ENCODE results near the gene ALG13. TPM values are rescaled to one million over a fixed set of nuclear protein-coding genes. Genes with fewer than 3 reads are reported as not detected.

The ALG13 gene
- total RNA-seq, 1 donor from 2014 or later: 71.2 TPM

GRCh38 chrX:111759686-111760085 lies 78.7 kb downstream of the ALG13 start:
- H3K4me1 ChIP-seq: no peaks in the 10 kb centered on the region
- H3K79me2 ChIP-seq (ENCODE audit: low read depth): no peaks in the 10 kb centered on the region
- no peak for DNase-seq (ENCODE audit: low spot score)
- no peak overlapping the region for H3K9ac ChIP-seq
- H2AFZ ChIP-seq (replicated peaks): no peak overlapping the region
- no peaks in the 10 kb centered on the region for H4K20me1 ChIP-seq (ENCODE audit: low read depth)
- no peaks in the 10 kb centered on the region for H3K9me3 ChIP-seq (ENCODE audit: low read depth)
- Mint-ChIP-seq H3K36me3 (peaks cover 15% of the 10 kb centered on the region), H3K4me3 (no peak overlapping the region), H3K27ac (no peak overlapping the region), H3K27me3 (ENCODE audit: insufficient read depth, low read depth) (no peaks in the 10 kb centered on the region), H3K4me1 (no peaks in the 10 kb centered on the region), H3K9me3 (no peaks in the 10 kb centered on the region)
- no peak for TF ChIP-seq EZH2phosphoT487 (IDR thresholded peaks at IDR 0.05)
- no peak for TF ChIP-seq CTCF (IDR thresholded peaks at IDR 0.05)
- TF ChIP-seq EZH2 (IDR thresholded peaks at IDR 0.05): no peak
- H3K27me3 ChIP-seq: no peaks in the 10 kb centered on the region
- no peaks in the 10 kb centered on the region for H3F3A ChIP-seq (ENCODE audit: low read depth)
- no peak overlapping the region for H3K4me2 ChIP-seq
- no peak overlapping the region for H3K27ac ChIP-seq
- peaks cover 3% of the 10 kb centered on the region for H3K36me3 ChIP-seq
- no peak overlapping the region for H3K4me3 ChIP-seq

GRCh38 chrX:111761578-111762135 lies 80.7 kb downstream of the ALG13 start:
- Histone ChIP-seq H3K27ac (no peak overlapping the region), H3K79me2 (ENCODE audit: low read depth) (no peaks in the 10 kb centered on the region), H3K27me3 (no peaks in the 10 kb centered on the region), H3K9me3 (ENCODE audit: low read depth) (no peaks in the 10 kb centered on the region), H3K9ac (no peak overlapping the region), H3F3A (ENCODE audit: low read depth) (no peaks in the 10 kb centered on the region), H3K4me3 (no peak overlapping the region), H3K4me1 (no peaks in the 10 kb centered on the region), H3K4me2 (no peak overlapping the region), H4K20me1 (ENCODE audit: low read depth) (no peaks in the 10 kb centered on the region), H3K36me3 (peaks cover 6% of the 10 kb centered on the region), H2AFZ (replicated peaks) (no peak overlapping the region)
- no peak for DNase-seq (ENCODE audit: low spot score)
- H3K27ac Mint-ChIP-seq: no peak overlapping the region
- no peak overlapping the region for H3K4me3 Mint-ChIP-seq
- no peaks in the 10 kb centered on the region for H3K27me3 Mint-ChIP-seq (ENCODE audit: insufficient read depth, low read depth)
- H3K36me3 Mint-ChIP-seq: peaks cover 19% of the 10 kb centered on the region
- no peaks in the 10 kb centered on the region for H3K9me3 Mint-ChIP-seq
- TF ChIP-seq EZH2phosphoT487 (IDR thresholded peaks at IDR 0.05) (no peak), CTCF (IDR thresholded peaks at IDR 0.05) (no peak), EZH2 (IDR thresholded peaks at IDR 0.05) (no peak)
- no peaks in the 10 kb centered on the region for H3K4me1 Mint-ChIP-seq

- Histone ChIP-seq H3K27ac (no peak overlapping the region), H3K4me2 (no peak overlapping the region), H3K9ac (no peak overlapping the region), H2AFZ (replicated peaks) (no peak overlapping the region), H3F3A (ENCODE audit: low read depth) (no peaks in the 10 kb centered on the region), H3K4me3 (no peak overlapping the region), H3K36me3 (no peaks in the 10 kb centered on the region), H3K79me2 (ENCODE audit: low read depth) (no peaks in the 10 kb centered on the region), H3K27me3 (no peaks in the 10 kb centered on the region), H3K4me1 (peaks cover 21% of the 10 kb centered on the region), H3K9me3 (ENCODE audit: low read depth) (no peaks in the 10 kb centered on the region), H4K20me1 (ENCODE audit: low read depth) (no peaks in the 10 kb centered on the region)
- Mint-ChIP-seq H3K9me3 (no peaks in the 10 kb centered on the region), H3K27me3 (ENCODE audit: insufficient read depth, low read depth) (peaks cover 3% of the 10 kb centered on the region), H3K36me3 (no peaks in the 10 kb centered on the region), H3K27ac (no peak overlapping the region), H3K4me1 (peaks cover 9% of the 10 kb centered on the region), H3K4me3 (no peak overlapping the region)
- DNase-seq (ENCODE audit: low spot score): no peak
- TF ChIP-seq EZH2 (IDR thresholded peaks at IDR 0.05) (no peak), CTCF (IDR thresholded peaks at IDR 0.05) (no peak), EZH2phosphoT487 (IDR thresholded peaks at IDR 0.05) (no peak)
Measured at GRCh38 chrX:111778591-111778990, 97.6 kb downstream of the ALG13 start.
